ENCODE data around the gene MRPL12. TPM values are rescaled to one million over a fixed set of nuclear protein-coding genes. Genes with fewer than 3 reads are reported as not detected.

MRPL12 gene
- total and polyA plus RNA-seq, 4 donors = 9.1 to 121 (median 59.3) TPM

GRCh38 chr17:81682565-81683207, 20.5 kb upstream of the MRPL12 start:
- peak overlapping the region; percentile 70 to 86 (median 71) for H3K4me3 ChIP-seq (ENCODE audit: low read depth in 1 of 3, low read length in 3 of 3)
- peaks cover 16 to 54% (median 43%) of the 10 kb centered on the region in 4 donors for H3K4me1 ChIP-seq (ENCODE audit: control insufficient read depth in 4 of 4, insufficient read depth in 4 of 4, low read length in 3 of 4)
- no peak for DNase-seq (ENCODE audit: low spot score)
- WGBS = 43% methylated on average over 19 of the region's 19 CpGs
- peak overlapping the region; percentile 41 to 67 for H3K27ac ChIP-seq (ENCODE audit: low read depth in 1 of 2, low read length in 2 of 2)
- no peak overlapping the region for H3K9ac ChIP-seq (ENCODE audit: low read depth in 1 of 2, low read length in 2 of 2)
- peaks cover 0 to 13% (median 6%) of the 10 kb centered on the region in 4 donors for H3K36me3 ChIP-seq (ENCODE audit: control insufficient read depth in 4 of 4, insufficient read depth in 3 of 4, low read depth in 1 of 4, low read length in 3 of 4)
- no peaks in the 10 kb centered on the region for H3K27me3 ChIP-seq (ENCODE audit: control insufficient read depth in 4 of 4, insufficient read depth in 4 of 4, low read length in 3 of 4)
- TF ChIP-seq YY1 (IDR thresholded peaks at IDR 0.05) (no peak), FOXA1 (IDR thresholded peaks at IDR 0.05) (no peak), SP1 (IDR thresholded peaks at IDR 0.05) (no peak), NR2F2 (IDR thresholded peaks at IDR 0.05) (no peak), GABPA (IDR thresholded peaks at IDR 0.05 in 1 of 2, conservative IDR thresholded peaks at IDR 0.05 in 1 of 2) (no peak), RAD21 (IDR thresholded peaks at IDR 0.05) (no peak), TAF1 (conservative IDR thresholded peaks at IDR 0.05) (no peak)
- no peaks in the 10 kb centered on the region for H3K9me3 ChIP-seq (ENCODE audit: control insufficient read depth in 4 of 4, low read length in 3 of 4)

GRCh38 chr17:81683208-81683583, 20.0 kb upstream of the MRPL12 start:
- WGBS = under 1% methylated on average over 37 of the region's 37 CpGs
- Histone ChIP-seq H3K4me3 (ENCODE audit: low read depth in 1 of 3, low read length in 3 of 3) (peak overlapping the region; percentile 70 to 86 (median 71)), H3K27ac (ENCODE audit: low read depth in 1 of 2, low read length in 2 of 2) (peak overlapping the region; percentile 41 to 67), H3K4me1 (ENCODE audit: control insufficient read depth in 4 of 4, insufficient read depth in 4 of 4, low read length in 3 of 4) (peaks cover 16 to 54% (median 43%) of the 10 kb centered on the region in 4 donors), H3K27me3 (ENCODE audit: control insufficient read depth in 4 of 4, insufficient read depth in 4 of 4, low read length in 3 of 4) (no peaks in the 10 kb centered on the region), H3K36me3 (ENCODE audit: control insufficient read depth in 4 of 4, insufficient read depth in 3 of 4, low read depth in 1 of 4, low read length in 3 of 4) (peaks cover 0 to 18% (median 9%) of the 10 kb centered on the region in 4 donors), H3K9me3 (ENCODE audit: control insufficient read depth in 4 of 4, low read length in 3 of 4) (no peaks in the 10 kb centered on the region), H3K9ac (ENCODE audit: low read depth in 1 of 2, low read length in 2 of 2) (no peak overlapping the region)
- DNase-seq (ENCODE audit: low spot score) = no peak
- TF ChIP-seq SP1 (IDR thresholded peaks at IDR 0.05) (no peak), ATF3 (IDR thresholded peaks at IDR 0.05) (no peak), REST (IDR thresholded peaks at IDR 0.05) (no peak), HNF4G (IDR thresholded peaks at IDR 0.05) (no peak), FOXA1 (IDR thresholded peaks at IDR 0.05) (no peak), JUND (IDR thresholded peaks at IDR 0.05) (no peak), RXRA (IDR thresholded peaks at IDR 0.05) (no peak), GABPA (IDR thresholded peaks at IDR 0.05 in 1 of 2, conservative IDR thresholded peaks at IDR 0.05 in 1 of 2) (no peak), ZBTB33 (IDR thresholded peaks at IDR 0.05) (no peak), EGR1 (IDR thresholded peaks at IDR 0.05; ENCODE audit: low read depth in 2 of 2) (no peak)

Data from liver (tissue), 9 donors.